Myocyte (in vitro differentiated cells): Measurements from ENCODE around the gene TFAP2C. TPM values are rescaled to one million over a fixed set of nuclear protein-coding genes. Genes with fewer than 3 reads are reported as not detected.

Source experiments
- DNase-seq: peaks from one replicate; pipeline ENCODE4 v3.0.0-alpha.2; 2012; ENCODE audit warnings: low read depth
- polyA plus RNA-seq: library from polyadenylated mRNA; unstranded; fragments of >200 nt; gene quantifications from one replicate; pipeline ENCODE4 v1.2.1, GENCODE V29; 2012; ENCODE audit warnings: missing spikeins
- total RNA-seq: library from RNA; depleted of rRNA; stranded (reverse); fragments of >200 nt; gene quantifications from 2 replicates; pipeline ENCODE4 v1.2.3, GENCODE V29; 2014

TFAP2C gene
- not detected in 2 replicates for total RNA-seq
- polyA plus RNA-seq: not detected

GRCh38 chr20:56628873-56629463, at the start of gene TFAP2C:
Gene TFAP2C (plus strand): TSS chr20:56629306. CDS start chr20:56629545, 239 bp downstream.
- no peak for DNase-seq

- no peak for DNase-seq
Measured at GRCh38 chr20:56580226-56580625, 48.9 kb upstream of the TFAP2C start.

- DNase-seq: no peak
Measured at GRCh38 chr20:56581701-56582100, 47.4 kb upstream of the TFAP2C start.

GRCh38 chr20:56582542-56582941, 46.6 kb upstream of the TFAP2C start:
- DNase-seq: no peak

GRCh38 chr20:56584916-56585315, 44.2 kb upstream of the TFAP2C start:
- DNase-seq: no peak

- no peak for DNase-seq
Measured at GRCh38 chr20:56587307-56588041, 41.6 kb upstream of the TFAP2C start.

- no peak for DNase-seq
Measured at GRCh38 chr20:56588996-56589395, 40.1 kb upstream of the TFAP2C start.

GRCh38 chr20:56589633-56590032, 39.5 kb upstream of the TFAP2C start:
- no peak for DNase-seq

GRCh38 chr20:56590888-56591287, 38.2 kb upstream of the TFAP2C start:
- DNase-seq: no peak

- DNase-seq: no peak
Measured at GRCh38 chr20:56592211-56592610, 36.9 kb upstream of the TFAP2C start.

- no peak for DNase-seq
Measured at GRCh38 chr20:56592817-56593216, 36.3 kb upstream of the TFAP2C start.

- no peak for DNase-seq
Measured at GRCh38 chr20:56595746-56596475, 33.2 kb upstream of the TFAP2C start.

- no peak for DNase-seq
Measured at GRCh38 chr20:56601166-56601565, 27.9 kb upstream of the TFAP2C start.

- no peak for DNase-seq
Measured at GRCh38 chr20:56604673-56605072, 24.4 kb upstream of the TFAP2C start.

- DNase-seq: no peak
Measured at GRCh38 chr20:56605261-56605996, 23.7 kb upstream of the TFAP2C start.

- no peak for DNase-seq
Measured at GRCh38 chr20:56606174-56606945, 22.7 kb upstream of the TFAP2C start.

GRCh38 chr20:56607061-56607704, 21.9 kb upstream of the TFAP2C start:
- no peak for DNase-seq

- no peak for DNase-seq
Measured at GRCh38 chr20:56608376-56608775, 20.7 kb upstream of the TFAP2C start.

GRCh38 chr20:56609321-56609720, 19.8 kb upstream of the TFAP2C start:
- no peak for DNase-seq

GRCh38 chr20:56610098-56610497, 19.0 kb upstream of the TFAP2C start:
- no peak for DNase-seq
